GM18508 (cell line): Measurements from ENCODE around the gene GDA.

Experiments used
- ATAC-seq: cut with Tn5 transposase; IDR thresholded peaks from one replicate; pipeline ENCODE4 v1.9.1; 2021; ENCODE audit warnings: moderate number of reproducible peaks; ENCODE audit not compliant: insufficient read depth, unreplicated experiment

Gene GDA

GRCh38 chr9:72149231-72149975 is at the start of gene GDA:
Gene GDA, plus strand, starts transcription at chr9:72149440. Its CDS starts 120 bp downstream, at chr9:72149560.
- ATAC-seq = no peak

- ATAC-seq = no peak
These were observed 46.7 kb upstream of the GDA start for GRCh38 chr9:72102520-72102919.

- no peak for ATAC-seq
These were observed 36.2 kb upstream of the GDA start for GRCh38 chr9:72113056-72113455.

GRCh38 chr9:72119853-72120252 is 29.4 kb upstream of the GDA start:
- ATAC-seq = peak; percentile 87

GRCh38 chr9:72124947-72125346 is 24.3 kb upstream of the GDA start:
- no peak for ATAC-seq

GRCh38 chr9:72127753-72128152 is 21.5 kb upstream of the GDA start:
- no peak for ATAC-seq

GRCh38 chr9:72128526-72128925 is 20.7 kb upstream of the GDA start:
- ATAC-seq = no peak

- ATAC-seq = no peak
These were observed 19.7 kb upstream of the GDA start for GRCh38 chr9:72129271-72130156.

GRCh38 chr9:72130321-72130720 is 18.9 kb upstream of the GDA start:
- no peak for ATAC-seq

- no peak for ATAC-seq
These were observed 18.0 kb upstream of the GDA start for GRCh38 chr9:72131206-72131605.

GRCh38 chr9:72132052-72132451 is 17.2 kb upstream of the GDA start:
- no peak for ATAC-seq

- no peak for ATAC-seq
These were observed 15.7 kb upstream of the GDA start for GRCh38 chr9:72133365-72134035.

- ATAC-seq = no peak
These were observed 14.4 kb upstream of the GDA start for GRCh38 chr9:72134801-72135200.

- ATAC-seq = no peak
These were observed 11.4 kb upstream of the GDA start for GRCh38 chr9:72137697-72138365.

- no peak for ATAC-seq
These were observed 10.0 kb upstream of the GDA start for GRCh38 chr9:72139226-72139625.

- ATAC-seq = no peak
These were observed 8.7 kb upstream of the GDA start for GRCh38 chr9:72140586-72140985.

- ATAC-seq = no peak
These were observed 7.8 kb upstream of the GDA start for GRCh38 chr9:72141484-72141883.

GRCh38 chr9:72144756-72145492 is 4.3 kb upstream of the GDA start:
- ATAC-seq = no peak

- no peak for ATAC-seq
These were observed 3.3 kb upstream of the GDA start for GRCh38 chr9:72145733-72146505.
